ENCODE results near the gene CFAP92.
A peak's percentile ranks its signal among the peaks of the same experiment; 100 is the strongest.

CFAP92 gene

DNA sequence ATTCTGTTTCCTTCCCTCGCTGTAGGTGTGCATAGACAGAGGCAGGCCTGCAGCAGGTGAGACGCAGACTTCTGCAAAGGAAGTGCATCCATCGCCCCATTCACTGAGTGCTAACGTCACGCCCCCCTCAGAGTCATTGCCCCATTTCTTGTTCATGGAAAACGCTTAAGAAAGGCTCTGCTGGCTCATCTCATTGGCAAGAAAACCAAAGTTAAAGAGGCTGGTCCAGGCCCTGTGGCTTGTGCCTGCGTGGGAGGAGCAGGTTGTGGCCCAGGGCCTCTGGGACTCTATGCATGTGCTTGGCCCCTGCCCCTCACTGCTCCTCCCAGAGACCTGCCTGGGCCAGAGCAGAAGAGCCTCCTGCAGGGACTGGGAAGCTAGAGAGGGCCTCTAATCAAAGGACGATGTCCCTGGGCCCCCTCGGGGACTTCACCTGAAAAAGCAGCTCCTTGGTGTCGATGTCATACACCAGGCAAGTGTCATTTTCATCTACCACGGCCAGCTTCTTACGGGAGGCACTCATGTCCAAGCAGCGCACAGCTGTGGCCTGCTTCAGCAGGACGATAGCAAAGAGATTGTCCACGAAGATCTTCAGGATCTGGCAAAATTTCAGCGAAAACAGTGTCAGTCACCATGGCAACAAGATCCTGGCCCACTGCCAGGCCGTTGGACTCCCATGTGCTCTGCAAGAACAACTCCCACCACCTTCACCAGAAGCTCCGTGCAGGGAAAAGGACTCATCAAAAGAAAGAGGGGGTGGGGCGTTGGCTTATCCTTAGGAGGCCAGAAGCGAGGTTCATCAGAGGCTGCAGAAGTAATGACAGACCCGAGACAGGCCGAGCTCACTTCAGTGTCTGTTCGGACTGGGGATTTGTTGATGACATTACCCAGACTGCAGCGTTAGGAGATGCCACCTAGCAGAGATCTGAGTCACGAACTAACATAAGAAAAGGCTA lies 128.7 kb downstream of the CFAP92 start:
- peak; percentile 16 for DNase-seq (ENCODE audit: low read depth, low spot score)

DNA sequence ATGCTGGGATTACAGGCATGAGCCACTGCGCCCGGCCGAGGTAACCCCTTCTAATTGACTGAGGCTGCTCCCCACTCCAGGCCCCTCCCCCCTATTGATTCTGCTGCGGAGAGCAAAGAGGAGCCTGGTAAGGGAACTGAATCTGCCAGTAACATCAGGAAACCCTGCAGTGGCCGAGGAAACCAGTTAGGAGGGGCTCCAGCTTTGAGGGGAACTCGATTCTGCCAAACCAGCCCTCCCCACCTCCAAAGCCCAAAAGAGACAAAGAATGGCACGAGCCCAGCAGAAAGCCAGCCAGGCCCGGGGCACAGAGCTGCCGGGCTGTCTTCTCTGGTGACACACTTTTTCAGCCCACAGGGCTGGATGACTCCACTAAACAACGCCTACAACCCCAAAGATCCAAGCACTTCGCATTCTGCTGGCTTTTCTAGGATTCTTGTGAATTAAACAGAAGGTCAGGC lies 129.5 kb downstream of the CFAP92 start:
- peak; percentile 14 for DNase-seq (ENCODE audit: low read depth, low spot score)

DNA sequence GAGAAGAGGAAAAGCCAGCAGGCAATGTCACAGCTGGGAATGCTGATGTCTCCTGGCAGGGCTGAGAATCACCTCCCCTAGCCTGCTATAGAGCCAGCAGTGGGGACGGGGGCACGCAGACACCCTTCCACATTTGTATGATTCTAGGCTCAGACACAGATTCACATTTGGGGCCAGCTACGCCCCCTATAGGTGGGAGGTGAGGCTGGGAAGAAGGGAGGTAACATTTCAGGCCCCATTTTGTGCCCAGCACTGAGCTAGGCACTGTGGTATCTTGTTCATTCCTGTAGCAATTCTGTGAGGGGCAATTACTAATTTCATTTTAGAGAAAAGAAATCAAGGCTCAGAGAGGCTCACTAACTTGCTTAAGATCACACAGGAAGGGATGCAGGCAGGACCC lies 130.3 kb downstream of the CFAP92 start:
- no peak for DNase-seq (ENCODE audit: low read depth, low spot score)

DNA sequence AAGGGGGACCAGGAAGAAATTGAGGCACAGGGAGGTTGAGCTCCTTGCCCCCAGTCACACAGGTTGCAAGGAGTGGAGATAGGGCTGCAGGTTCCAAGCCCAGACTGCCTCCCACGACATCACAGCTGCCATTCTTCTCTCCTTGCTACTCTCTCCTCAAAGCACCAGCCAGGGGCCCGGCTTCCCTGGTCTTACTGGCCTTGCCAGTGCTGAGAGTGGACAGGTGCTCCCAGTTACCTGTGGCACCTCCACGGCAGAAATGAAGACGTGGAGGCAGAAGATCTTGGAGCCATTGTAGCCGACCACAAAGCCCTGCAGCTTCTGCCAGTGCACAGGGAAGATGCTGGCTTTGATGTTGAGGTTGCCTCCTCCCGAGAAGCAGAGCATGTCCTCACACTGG lies 132.4 kb downstream of the CFAP92 start:
- DNase-seq (ENCODE audit: low read depth, low spot score), result no peak
